ENCODE data around the gene TRIM67. TPM values are rescaled to one million over a fixed set of nuclear protein-coding genes. Genes with fewer than 3 reads are reported as not detected.

Gene TRIM67
- total RNA-seq, 1 donor from 2014 or later: not detected

DNA sequence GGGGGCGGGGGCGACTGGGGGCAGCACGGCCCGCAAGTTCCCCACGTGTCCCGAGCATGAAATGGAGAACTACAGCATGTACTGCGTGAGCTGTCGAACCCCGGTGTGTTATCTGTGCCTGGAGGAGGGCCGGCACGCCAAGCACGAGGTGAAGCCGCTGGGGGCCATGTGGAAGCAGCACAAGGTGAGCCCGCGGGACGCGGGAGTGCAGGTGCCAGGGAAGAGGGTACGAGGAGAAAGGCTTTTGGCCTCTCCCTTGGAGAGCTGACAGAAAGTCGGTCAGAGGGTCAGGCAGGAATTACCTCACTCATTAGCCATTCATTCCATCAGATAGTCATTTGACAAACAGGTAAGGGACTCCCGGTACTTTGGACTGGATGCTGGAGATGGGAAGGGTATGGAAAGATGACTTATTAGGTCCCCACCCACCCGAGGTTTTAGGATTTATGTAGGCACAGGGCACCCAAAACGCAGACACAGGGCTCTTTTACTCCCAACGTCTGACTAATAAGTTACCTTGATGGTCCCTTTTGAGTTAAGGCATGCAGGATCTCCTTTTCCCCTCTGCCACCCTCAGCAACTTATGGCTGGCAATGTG is 2.1 kb downstream of the TRIM67 start:
- H3K9me3 ChIP-seq: no peaks in the 10 kb centered on the region
- H3K27me3 ChIP-seq: peaks cover 8% of the 10 kb centered on the region
- H3K4me3 ChIP-seq: peak overlapping the region in 1 of 2 donors; percentile 55
- H3K36me3 ChIP-seq: no peaks in the 10 kb centered on the region
- DNase-seq (ENCODE audit: low spot score in 2 of 2): no peak
- H3K4me1 ChIP-seq: peaks cover 14 to 22% of the 10 kb centered on the region in 2 donors
- no peak for TF ChIP-seq CTCF (IDR thresholded peaks at IDR 0.05)
- H3K27ac ChIP-seq: no peak overlapping the region
- intact Hi-C loops (cut with DNase I): no loop called here

DNA sequence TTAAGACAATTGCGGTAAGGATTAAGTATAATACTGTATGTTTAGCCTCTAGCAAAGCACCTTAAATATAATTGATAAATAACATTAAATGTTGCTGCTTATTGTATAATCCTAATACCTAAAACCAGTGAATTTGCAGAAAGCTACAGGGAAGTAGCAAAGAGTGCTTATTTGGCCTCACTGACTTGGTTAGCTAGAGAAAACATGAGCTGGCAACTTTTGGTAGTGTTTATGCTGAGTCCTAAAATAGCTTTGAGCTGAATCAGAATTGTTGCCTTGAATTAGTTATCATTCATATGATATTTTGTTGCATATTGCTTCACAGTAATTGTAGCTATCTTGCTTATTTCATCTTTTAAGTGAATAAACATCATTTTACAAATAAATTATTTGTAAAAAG is 3.5 kb downstream of the TRIM67 start:
- Histone ChIP-seq H3K9me3 (no peaks in the 10 kb centered on the region), H3K4me1 (peaks cover 14 to 22% of the 10 kb centered on the region in 2 donors), H3K36me3 (no peaks in the 10 kb centered on the region), H3K27me3 (peaks cover 8% of the 10 kb centered on the region), H3K27ac (no peak overlapping the region), H3K4me3 (no peak overlapping the region)
- no peak for DNase-seq (ENCODE audit: low spot score in 2 of 2)
- intact Hi-C loops (cut with DNase I): no loop called here
- TF ChIP-seq CTCF (IDR thresholded peaks at IDR 0.05): no peak

DNA sequence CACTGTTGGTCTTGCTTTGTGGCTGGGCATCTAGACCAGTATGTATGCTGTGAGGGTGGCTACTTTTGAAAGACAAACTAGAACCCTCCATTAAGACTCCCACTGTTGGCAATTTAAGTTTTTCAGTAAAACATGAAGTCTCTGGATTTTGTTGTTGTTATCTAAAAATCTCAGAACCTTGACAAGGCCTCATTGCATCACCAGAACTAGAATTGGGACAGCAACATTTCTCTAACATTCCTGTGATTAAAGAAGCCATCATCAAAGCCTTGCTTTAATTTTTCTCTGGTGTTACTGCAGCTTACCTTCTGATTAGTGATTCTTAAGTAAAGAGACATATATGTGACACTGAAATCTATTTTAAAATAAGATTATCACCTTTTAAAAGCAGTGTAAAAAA is 4.5 kb downstream of the TRIM67 start:
- H3K27ac ChIP-seq: no peak overlapping the region
- no peak for DNase-seq (ENCODE audit: low spot score in 2 of 2)
- intact Hi-C loops (cut with DNase I): no loop called here
- no peak overlapping the region for H3K4me3 ChIP-seq
- TF ChIP-seq CTCF (IDR thresholded peaks at IDR 0.05): no peak
- no peaks in the 10 kb centered on the region for H3K36me3 ChIP-seq
- H3K4me1 ChIP-seq: peaks cover 13 to 20% of the 10 kb centered on the region in 2 donors
- H3K27me3 ChIP-seq: peaks cover 5% of the 10 kb centered on the region
- no peaks in the 10 kb centered on the region for H3K9me3 ChIP-seq

GRCh38 chr1:231170875-231171274 is 9.0 kb downstream of the TRIM67 start:
- no peak for DNase-seq (ENCODE audit: low spot score in 2 of 2)
- Histone ChIP-seq H3K36me3 (no peaks in the 10 kb centered on the region), H3K9me3 (no peaks in the 10 kb centered on the region), H3K27ac (no peak overlapping the region), H3K27me3 (no peaks in the 10 kb centered on the region), H3K4me3 (no peak overlapping the region), H3K4me1 (no peaks in the 10 kb centered on the region)
- TF ChIP-seq CTCF (IDR thresholded peaks at IDR 0.05): no peak
- intact Hi-C loops (cut with DNase I): no loop called here

GRCh38 chr1:231171623-231172197 is 9.9 kb downstream of the TRIM67 start:
- intact Hi-C loops (cut with DNase I): no loop called here
- Histone ChIP-seq H3K36me3 (no peaks in the 10 kb centered on the region), H3K27ac (no peak overlapping the region), H3K4me1 (no peaks in the 10 kb centered on the region), H3K4me3 (no peak overlapping the region), H3K9me3 (no peaks in the 10 kb centered on the region), H3K27me3 (no peaks in the 10 kb centered on the region)
- DNase-seq (ENCODE audit: low spot score in 2 of 2): no peak
- no peak for TF ChIP-seq CTCF (IDR thresholded peaks at IDR 0.05)
